NCI-H82 treated with DMSO at 0.1 percent for 48 hours (cell line): Measurements from ENCODE around the gene DNAL4.

Source experiments
- DNase-seq: peaks from one replicate; lab custom pipeline; 2025; ENCODE audit not compliant: unreplicated experiment; lab: John Stamatoyannopoulos, UW

The DNAL4 gene

GRCh38 chr22:38788021-38788816 is 5.7 kb downstream of the DNAL4 start:
- no peak for DNase-seq

- DNase-seq = no peak
These were observed 7.3 kb downstream of the DNAL4 start for GRCh38 chr22:38786631-38787030.

- no peak for DNase-seq
These were observed 9.1 kb downstream of the DNAL4 start for GRCh38 chr22:38784856-38785255.

GRCh38 chr22:38784035-38784434 is 9.9 kb downstream of the DNAL4 start:
- DNase-seq = no peak

- DNase-seq = no peak
These were observed 10.8 kb downstream of the DNAL4 start for GRCh38 chr22:38783095-38783615.

- DNase-seq = no peak
These were observed 11.4 kb downstream of the DNAL4 start for GRCh38 chr22:38782402-38783094.

- DNase-seq = no peak
These were observed 12.9 kb downstream of the DNAL4 start for GRCh38 chr22:38781033-38781432.

GRCh38 chr22:38777087-38777671 is 16.8 kb downstream of the DNAL4 start:
- no peak for DNase-seq

GRCh38 chr22:38776086-38776485 is 17.9 kb downstream of the DNAL4 start:
- DNase-seq = no peak

- no peak for DNase-seq
These were observed 18.3 kb downstream of the DNAL4 start for GRCh38 chr22:38775656-38776055.

GRCh38 chr22:38774496-38775166 is 19.3 kb downstream of the DNAL4 start:
- no peak for DNase-seq

GRCh38 chr22:38773363-38773946 is 20.5 kb downstream of the DNAL4 start:
- no peak for DNase-seq

- no peak for DNase-seq
These were observed 21.4 kb downstream of the DNAL4 start for GRCh38 chr22:38772623-38772873.

GRCh38 chr22:38770257-38770949 is 23.5 kb downstream of the DNAL4 start:
- DNase-seq = no peak

GRCh38 chr22:38768036-38768435 is 25.9 kb downstream of the DNAL4 start:
- DNase-seq = no peak

- DNase-seq = no peak
These were observed 26.6 kb downstream of the DNAL4 start for GRCh38 chr22:38767313-38767712.

- DNase-seq = no peak
These were observed 27.7 kb downstream of the DNAL4 start for GRCh38 chr22:38766076-38766777.

- DNase-seq = no peak
These were observed 31.4 kb downstream of the DNAL4 start for GRCh38 chr22:38762551-38762983.

GRCh38 chr22:38761202-38762162 is 32.5 kb downstream of the DNAL4 start:
- DNase-seq = no peak
